ENCODE results near the gene INPP5K.
"Not testable (repeated sequence)": the region's sequence is repeated elsewhere in the genome, so short reads cannot be mapped to it uniquely, and the experiment has no call there.

The INPP5K gene

GRCh38 chr17:1509290-1509881, 7.0 kb downstream of the INPP5K start:
- TF ChIP-seq POLR2A (IDR thresholded peaks at IDR 0.05; ENCODE audit: low read depth, low read length) (no peak), POLR2AphosphoS5 (IDR thresholded peaks at IDR 0.05; ENCODE audit: low read depth, low read length) (no peak), SPI1 (IDR thresholded peaks at IDR 0.05; ENCODE audit: low read depth, low read length) (no peak), POU2F2 (IDR thresholded peaks at IDR 0.05; ENCODE audit: low read depth, low read length) (no peak), TAF1 (IDR thresholded peaks at IDR 0.05; ENCODE audit: low read depth, low read length) (no peak), PAX5 (IDR thresholded peaks at IDR 0.05; ENCODE audit: insufficient read depth, low read length, severe bottlenecking) (no peak)
- DNase-seq (ENCODE audit: insufficient read length, low spot score) (no peak), FAIRE-seq (no peak)

GRCh38 chr17:1508709-1509108, 7.7 kb downstream of the INPP5K start:
- DNase-seq (ENCODE audit: insufficient read length, low spot score) = not testable (repeated sequence)

GRCh38 chr17:1506649-1507267, 9.7 kb downstream of the INPP5K start:
- no peak for TF ChIP-seq POLR2AphosphoS5 (IDR thresholded peaks at IDR 0.05; ENCODE audit: low read depth, low read length)
- no peak for TF ChIP-seq TAF1 (IDR thresholded peaks at IDR 0.05; ENCODE audit: low read depth, low read length)
- no peak for TF ChIP-seq PAX5 (IDR thresholded peaks at IDR 0.05; ENCODE audit: insufficient read depth, low read length, severe bottlenecking)
- TF ChIP-seq POLR2A (IDR thresholded peaks at IDR 0.05; ENCODE audit: low read depth, low read length) = no peak
- TF ChIP-seq SPI1 (IDR thresholded peaks at IDR 0.05; ENCODE audit: low read depth, low read length) = no peak
- TF ChIP-seq POU2F2 (IDR thresholded peaks at IDR 0.05; ENCODE audit: low read depth, low read length) = no peak
- DNase-seq (ENCODE audit: insufficient read length, low spot score) = no peak
- no peak for FAIRE-seq

More at GRCh38 chr17:1508709-1509108, 7.7 kb downstream of the INPP5K start:
- not testable (repeated sequence) for FAIRE-seq

- DNase-seq (ENCODE audit: insufficient read length, low spot score) (no peak), FAIRE-seq (no peak)
- no peak for TF ChIP-seq PAX5 (IDR thresholded peaks at IDR 0.05; ENCODE audit: insufficient read depth, low read length, severe bottlenecking)
- TF ChIP-seq SPI1 (IDR thresholded peaks at IDR 0.05; ENCODE audit: low read depth, low read length) = no peak
- TF ChIP-seq TAF1 (IDR thresholded peaks at IDR 0.05; ENCODE audit: low read depth, low read length) = no peak
- TF ChIP-seq POLR2AphosphoS5 (IDR thresholded peaks at IDR 0.05; ENCODE audit: low read depth, low read length) = no peak
- TF ChIP-seq POLR2A (IDR thresholded peaks at IDR 0.05; ENCODE audit: low read depth, low read length) = no peak
- TF ChIP-seq POU2F2 (IDR thresholded peaks at IDR 0.05; ENCODE audit: low read depth, low read length) = no peak
Measured at GRCh38 chr17:1505586-1505985, 10.8 kb downstream of the INPP5K start.

- FAIRE-seq = no peak
- DNase-seq (ENCODE audit: insufficient read length, low spot score) = no peak
- TF ChIP-seq PAX5 (IDR thresholded peaks at IDR 0.05; ENCODE audit: insufficient read depth, low read length, severe bottlenecking) (no peak), POLR2AphosphoS5 (IDR thresholded peaks at IDR 0.05; ENCODE audit: low read depth, low read length) (no peak), SPI1 (IDR thresholded peaks at IDR 0.05; ENCODE audit: low read depth, low read length) (no peak), TAF1 (IDR thresholded peaks at IDR 0.05; ENCODE audit: low read depth, low read length) (no peak), POLR2A (IDR thresholded peaks at IDR 0.05; ENCODE audit: low read depth, low read length) (no peak), POU2F2 (IDR thresholded peaks at IDR 0.05; ENCODE audit: low read depth, low read length) (no peak)
Measured at GRCh38 chr17:1504866-1505265, 11.5 kb downstream of the INPP5K start.

- DNase-seq (ENCODE audit: insufficient read length, low spot score) = no peak
- no peak for FAIRE-seq
Measured at GRCh38 chr17:1503699-1504098, 12.7 kb downstream of the INPP5K start.

GRCh38 chr17:1498869-1499268, 17.5 kb downstream of the INPP5K start:
- FAIRE-seq (no peak), DNase-seq (ENCODE audit: insufficient read length, low spot score) (no peak)
- TF ChIP-seq POLR2A (IDR thresholded peaks at IDR 0.05; ENCODE audit: low read depth, low read length) = no peak
- no peak for TF ChIP-seq SPI1 (IDR thresholded peaks at IDR 0.05; ENCODE audit: low read depth, low read length)
- TF ChIP-seq TAF1 (IDR thresholded peaks at IDR 0.05; ENCODE audit: low read depth, low read length) = no peak
- no peak for TF ChIP-seq POU2F2 (IDR thresholded peaks at IDR 0.05; ENCODE audit: low read depth, low read length)
- no peak for TF ChIP-seq POLR2AphosphoS5 (IDR thresholded peaks at IDR 0.05; ENCODE audit: low read depth, low read length)
- TF ChIP-seq PAX5 (IDR thresholded peaks at IDR 0.05; ENCODE audit: insufficient read depth, low read length, severe bottlenecking) = no peak

More at GRCh38 chr17:1503699-1504098, 12.7 kb downstream of the INPP5K start:
- TF ChIP-seq POU2F2 (IDR thresholded peaks at IDR 0.05; ENCODE audit: low read depth, low read length) = no peak
- no peak for TF ChIP-seq PAX5 (IDR thresholded peaks at IDR 0.05; ENCODE audit: insufficient read depth, low read length, severe bottlenecking)
- TF ChIP-seq POLR2AphosphoS5 (IDR thresholded peaks at IDR 0.05; ENCODE audit: low read depth, low read length) = no peak
- no peak for TF ChIP-seq SPI1 (IDR thresholded peaks at IDR 0.05; ENCODE audit: low read depth, low read length)
- TF ChIP-seq POLR2A (IDR thresholded peaks at IDR 0.05; ENCODE audit: low read depth, low read length) = no peak
- TF ChIP-seq TAF1 (IDR thresholded peaks at IDR 0.05; ENCODE audit: low read depth, low read length) = no peak

GRCh38 chr17:1498233-1498632, 18.2 kb downstream of the INPP5K start:
- TF ChIP-seq POLR2A (IDR thresholded peaks at IDR 0.05; ENCODE audit: low read depth, low read length) = no peak
- DNase-seq (ENCODE audit: insufficient read length, low spot score) (no peak), FAIRE-seq (no peak)

GRCh38 chr17:1497831-1498230, 18.6 kb downstream of the INPP5K start:
- FAIRE-seq = no peak
- DNase-seq (ENCODE audit: insufficient read length, low spot score) = no peak
- TF ChIP-seq POU2F2 (IDR thresholded peaks at IDR 0.05; ENCODE audit: low read depth, low read length) (no peak), PAX5 (IDR thresholded peaks at IDR 0.05; ENCODE audit: insufficient read depth, low read length, severe bottlenecking) (no peak), TAF1 (IDR thresholded peaks at IDR 0.05; ENCODE audit: low read depth, low read length) (no peak), POLR2AphosphoS5 (IDR thresholded peaks at IDR 0.05; ENCODE audit: low read depth, low read length) (no peak), SPI1 (IDR thresholded peaks at IDR 0.05; ENCODE audit: low read depth, low read length) (no peak), POLR2A (IDR thresholded peaks at IDR 0.05; ENCODE audit: low read depth, low read length) (no peak)

- no peak for TF ChIP-seq SPI1 (IDR thresholded peaks at IDR 0.05; ENCODE audit: low read depth, low read length)
- no peak for TF ChIP-seq POLR2A (IDR thresholded peaks at IDR 0.05; ENCODE audit: low read depth, low read length)
- TF ChIP-seq POLR2AphosphoS5 (IDR thresholded peaks at IDR 0.05; ENCODE audit: low read depth, low read length) = no peak
- no peak for TF ChIP-seq POU2F2 (IDR thresholded peaks at IDR 0.05; ENCODE audit: low read depth, low read length)
- no peak for TF ChIP-seq TAF1 (IDR thresholded peaks at IDR 0.05; ENCODE audit: low read depth, low read length)
- no peak for TF ChIP-seq PAX5 (IDR thresholded peaks at IDR 0.05; ENCODE audit: insufficient read depth, low read length, severe bottlenecking)
- DNase-seq (ENCODE audit: insufficient read length, low spot score) = no peak
- no peak for FAIRE-seq
Measured at GRCh38 chr17:1496869-1497268, 19.5 kb downstream of the INPP5K start.

Measured in GM12891 (cell line).